NK-92 (cell line): Measurements from ENCODE around the gene NUCKS1.
A peak's percentile ranks its signal among the peaks of the same experiment; 100 is the strongest.

Source experiments
- DNase-seq: peaks from one replicate; lab custom pipeline; 2025; ENCODE audit not compliant: unreplicated experiment; lab: John Stamatoyannopoulos, UW

Gene NUCKS1

GRCh38 chr1:205750138-205751035 is at the start of gene NUCKS1:
NUCKS1 (minus strand) TSS chr1:205750182; CDS start chr1:205749973, 209 bp downstream.
- DNase-seq = peak; percentile 85

- DNase-seq = no peak
These were observed 48.6 kb upstream of the NUCKS1 start for GRCh38 chr1:205798577-205798976.

- no peak for DNase-seq
These were observed 47.2 kb upstream of the NUCKS1 start for GRCh38 chr1:205797168-205797567.

GRCh38 chr1:205794011-205794730 is 44.2 kb upstream of the NUCKS1 start:
- DNase-seq = no peak

- no peak for DNase-seq
These were observed 43.1 kb upstream of the NUCKS1 start for GRCh38 chr1:205792961-205793673.

- no peak for DNase-seq
These were observed 42.5 kb upstream of the NUCKS1 start for GRCh38 chr1:205792481-205792881.

GRCh38 chr1:205791568-205792180 is 41.7 kb upstream of the NUCKS1 start:
- DNase-seq = no peak

GRCh38 chr1:205787287-205787916 is 37.4 kb upstream of the NUCKS1 start:
- DNase-seq = no peak

GRCh38 chr1:205786601-205787000 is 36.6 kb upstream of the NUCKS1 start:
- DNase-seq = no peak

- no peak for DNase-seq
These were observed 35.5 kb upstream of the NUCKS1 start for GRCh38 chr1:205785446-205785845.

- no peak for DNase-seq
These were observed 33.9 kb upstream of the NUCKS1 start for GRCh38 chr1:205783904-205784303.

- DNase-seq = no peak
These were observed 33.4 kb upstream of the NUCKS1 start for GRCh38 chr1:205783433-205783795.

- DNase-seq = no peak
These were observed 32.8 kb upstream of the NUCKS1 start for GRCh38 chr1:205782627-205783432.

GRCh38 chr1:205780335-205780734 is 30.4 kb upstream of the NUCKS1 start:
- no peak for DNase-seq

- DNase-seq = no peak
These were observed 28.0 kb upstream of the NUCKS1 start for GRCh38 chr1:205777994-205778393.

GRCh38 chr1:205775717-205776056 is 25.7 kb upstream of the NUCKS1 start:
- no peak for DNase-seq

GRCh38 chr1:205775015-205775716 is 25.2 kb upstream of the NUCKS1 start, which contains the start of gene RAB29:
RAB29 (minus strand) TSS chr1:205775482; CDS start chr1:205774956, 526 bp downstream.
- DNase-seq = peak; percentile 18

GRCh38 chr1:205774198-205775014 is 24.4 kb upstream of the NUCKS1 start:
- no peak for DNase-seq
